Measurements from ENCODE around the gene DPRX.

Gene DPRX

GRCh38 chr19:53621885-53622740 is 9.7 kb upstream of the DPRX start:
- no peaks in the 10 kb centered on the region for H3K4me1 ChIP-seq (ENCODE audit: control insufficient read depth, insufficient read depth, low read length)
- no peaks in the 10 kb centered on the region for H3K27me3 ChIP-seq (ENCODE audit: control insufficient read depth, insufficient read depth, low read length)
- no peak overlapping the region for H3K9ac ChIP-seq (ENCODE audit: low read depth, low read length)
- no peaks in the 10 kb centered on the region for H3K9me3 ChIP-seq (ENCODE audit: control insufficient read depth, insufficient read depth, low read length)
- H3K4me3 ChIP-seq (ENCODE audit: low read depth, low read length): no peak overlapping the region
- H3K36me3 ChIP-seq (ENCODE audit: control insufficient read depth, insufficient read depth, low read length): no peaks in the 10 kb centered on the region

GRCh38 chr19:53624771-53625545 is 6.8 kb upstream of the DPRX start:
- no peaks in the 10 kb centered on the region for H3K36me3 ChIP-seq (ENCODE audit: control insufficient read depth, insufficient read depth, low read length)
- no peak overlapping the region for H3K9ac ChIP-seq (ENCODE audit: low read depth, low read length)
- H3K4me1 ChIP-seq (ENCODE audit: control insufficient read depth, insufficient read depth, low read length): no peaks in the 10 kb centered on the region
- no peaks in the 10 kb centered on the region for H3K9me3 ChIP-seq (ENCODE audit: control insufficient read depth, insufficient read depth, low read length)
- H3K4me3 ChIP-seq (ENCODE audit: low read depth, low read length): no peak overlapping the region
- H3K27me3 ChIP-seq (ENCODE audit: control insufficient read depth, insufficient read depth, low read length): no peaks in the 10 kb centered on the region

- Histone ChIP-seq H3K36me3 (ENCODE audit: control insufficient read depth, insufficient read depth, low read length) (no peaks in the 10 kb centered on the region), H3K4me1 (ENCODE audit: control insufficient read depth, insufficient read depth, low read length) (no peaks in the 10 kb centered on the region), H3K9ac (ENCODE audit: low read depth, low read length) (no peak overlapping the region), H3K9me3 (ENCODE audit: control insufficient read depth, insufficient read depth, low read length) (no peaks in the 10 kb centered on the region), H3K27me3 (ENCODE audit: control insufficient read depth, insufficient read depth, low read length) (no peaks in the 10 kb centered on the region), H3K4me3 (ENCODE audit: low read depth, low read length) (no peak overlapping the region)
These were observed 5.3 kb upstream of the DPRX start for GRCh38 chr19:53626486-53626885.

GRCh38 chr19:53626976-53627375 is 4.8 kb upstream of the DPRX start:
- H3K9me3 ChIP-seq (ENCODE audit: control insufficient read depth, insufficient read depth, low read length): no peaks in the 10 kb centered on the region
- no peak overlapping the region for H3K4me3 ChIP-seq (ENCODE audit: low read depth, low read length)
- no peaks in the 10 kb centered on the region for H3K36me3 ChIP-seq (ENCODE audit: control insufficient read depth, insufficient read depth, low read length)

GRCh38 chr19:53634768-53635167 is 3.0 kb downstream of the DPRX start:
- Histone ChIP-seq H3K27me3 (ENCODE audit: control insufficient read depth, insufficient read depth, low read length) (no peaks in the 10 kb centered on the region), H3K36me3 (ENCODE audit: control insufficient read depth, insufficient read depth, low read length) (no peaks in the 10 kb centered on the region), H3K4me3 (ENCODE audit: low read depth, low read length) (no peak overlapping the region), H3K9ac (ENCODE audit: low read depth, low read length) (no peak overlapping the region), H3K4me1 (ENCODE audit: control insufficient read depth, insufficient read depth, low read length) (no peaks in the 10 kb centered on the region), H3K9me3 (ENCODE audit: control insufficient read depth, insufficient read depth, low read length) (no peaks in the 10 kb centered on the region)

More at GRCh38 chr19:53626976-53627375, 4.8 kb upstream of the DPRX start:
- Histone ChIP-seq H3K4me1 (ENCODE audit: control insufficient read depth, insufficient read depth, low read length) (no peaks in the 10 kb centered on the region), H3K27me3 (ENCODE audit: control insufficient read depth, insufficient read depth, low read length) (no peaks in the 10 kb centered on the region), H3K9ac (ENCODE audit: low read depth, low read length) (no peak overlapping the region)

GRCh38 chr19:53639471-53639870 is 7.7 kb downstream of the DPRX start:
- no peaks in the 10 kb centered on the region for H3K27me3 ChIP-seq (ENCODE audit: control insufficient read depth, insufficient read depth, low read length)
- no peaks in the 10 kb centered on the region for H3K36me3 ChIP-seq (ENCODE audit: control insufficient read depth, insufficient read depth, low read length)
- no peak overlapping the region for H3K4me3 ChIP-seq (ENCODE audit: low read depth, low read length)
- no peak overlapping the region for H3K9ac ChIP-seq (ENCODE audit: low read depth, low read length)
- H3K4me1 ChIP-seq (ENCODE audit: control insufficient read depth, insufficient read depth, low read length): peaks cover 7% of the 10 kb centered on the region
- no peaks in the 10 kb centered on the region for H3K9me3 ChIP-seq (ENCODE audit: control insufficient read depth, insufficient read depth, low read length)

- H3K4me3 ChIP-seq (ENCODE audit: low read depth, low read length): no peak overlapping the region
- peaks cover 7% of the 10 kb centered on the region for H3K4me1 ChIP-seq (ENCODE audit: control insufficient read depth, insufficient read depth, low read length)
- H3K27me3 ChIP-seq (ENCODE audit: control insufficient read depth, insufficient read depth, low read length): no peaks in the 10 kb centered on the region
- no peak overlapping the region for H3K9ac ChIP-seq (ENCODE audit: low read depth, low read length)
- no peaks in the 10 kb centered on the region for H3K36me3 ChIP-seq (ENCODE audit: control insufficient read depth, insufficient read depth, low read length)
- H3K9me3 ChIP-seq (ENCODE audit: control insufficient read depth, insufficient read depth, low read length): no peaks in the 10 kb centered on the region
These were observed 10.7 kb downstream of the DPRX start for GRCh38 chr19:53642381-53643099.

GRCh38 chr19:53644061-53644816 is 12.4 kb downstream of the DPRX start:
- H3K27me3 ChIP-seq (ENCODE audit: control insufficient read depth, insufficient read depth, low read length): no peaks in the 10 kb centered on the region
- no peaks in the 10 kb centered on the region for H3K36me3 ChIP-seq (ENCODE audit: control insufficient read depth, insufficient read depth, low read length)
- H3K4me3 ChIP-seq (ENCODE audit: low read depth, low read length): no peak overlapping the region
- H3K4me1 ChIP-seq (ENCODE audit: control insufficient read depth, insufficient read depth, low read length): peaks cover 7% of the 10 kb centered on the region
- no peak overlapping the region for H3K9ac ChIP-seq (ENCODE audit: low read depth, low read length)
- peaks cover 1% of the 10 kb centered on the region for H3K9me3 ChIP-seq (ENCODE audit: control insufficient read depth, insufficient read depth, low read length)

GRCh38 chr19:53646144-53646543 is 14.3 kb downstream of the DPRX start:
- Histone ChIP-seq H3K27me3 (ENCODE audit: control insufficient read depth, insufficient read depth, low read length) (no peaks in the 10 kb centered on the region), H3K9ac (ENCODE audit: low read depth, low read length) (no peak overlapping the region), H3K36me3 (ENCODE audit: control insufficient read depth, insufficient read depth, low read length) (no peaks in the 10 kb centered on the region), H3K4me1 (ENCODE audit: control insufficient read depth, insufficient read depth, low read length) (peaks cover 7% of the 10 kb centered on the region), H3K4me3 (ENCODE audit: low read depth, low read length) (no peak overlapping the region), H3K9me3 (ENCODE audit: control insufficient read depth, insufficient read depth, low read length) (peaks cover 3% of the 10 kb centered on the region)

- Histone ChIP-seq H3K9me3 (ENCODE audit: control insufficient read depth, insufficient read depth, low read length) (peaks cover 3% of the 10 kb centered on the region), H3K27me3 (ENCODE audit: control insufficient read depth, insufficient read depth, low read length) (no peaks in the 10 kb centered on the region), H3K9ac (ENCODE audit: low read depth, low read length) (no peak overlapping the region), H3K4me3 (ENCODE audit: low read depth, low read length) (no peak overlapping the region), H3K36me3 (ENCODE audit: control insufficient read depth, insufficient read depth, low read length) (no peaks in the 10 kb centered on the region), H3K4me1 (ENCODE audit: control insufficient read depth, insufficient read depth, low read length) (peaks cover 7% of the 10 kb centered on the region)
These were observed 15.6 kb downstream of the DPRX start for GRCh38 chr19:53647350-53647749.

GRCh38 chr19:53647792-53648191 is 16.0 kb downstream of the DPRX start:
- Histone ChIP-seq H3K27me3 (ENCODE audit: control insufficient read depth, insufficient read depth, low read length) (no peaks in the 10 kb centered on the region), H3K36me3 (ENCODE audit: control insufficient read depth, insufficient read depth, low read length) (no peaks in the 10 kb centered on the region), H3K4me1 (ENCODE audit: control insufficient read depth, insufficient read depth, low read length) (peaks cover 7% of the 10 kb centered on the region), H3K4me3 (ENCODE audit: low read depth, low read length) (no peak overlapping the region), H3K9ac (ENCODE audit: low read depth, low read length) (no peak overlapping the region), H3K9me3 (ENCODE audit: control insufficient read depth, insufficient read depth, low read length) (peaks cover 3% of the 10 kb centered on the region)

Data from iPS-15b (cell line).